GM18861 (cell line): ENCODE results near the gene ATG9B.
"Not testable (repeated sequence)": the region's sequence is repeated elsewhere in the genome, so short reads cannot be mapped to it uniquely, and the experiment has no call there.

Experiments used
- ATAC-seq: cut with Tn5 transposase; IDR thresholded peaks from one replicate; pipeline ENCODE4 v1.9.1; 2021; ENCODE audit not compliant: unreplicated experiment

The ATG9B gene

GRCh38 chr7:151059367-151060112, 35.2 kb upstream of the ATG9B start, which contains the start of gene SLC4A2:
Gene SLC4A2 (plus strand): TSS chr7:151059589. CDS start chr7:151061988, 2,399 bp downstream.
- peak; percentile 22 for ATAC-seq

GRCh38 chr7:151058781-151059366, 34.6 kb upstream of the ATG9B start:
- no peak for ATAC-seq

- peak; percentile 87 for ATAC-seq
Observed at GRCh38 chr7:151057989-151058780, 33.9 kb upstream of the ATG9B start.

GRCh38 chr7:151057506-151057988, 33.3 kb upstream of the ATG9B start, which contains the start of gene CDK5:
Gene CDK5 (minus strand): TSS chr7:151057897. CDS start chr7:151057848, 49 bp downstream.
- peak; percentile 2 for ATAC-seq

GRCh38 chr7:151056666-151057505, 32.6 kb upstream of the ATG9B start:
- no peak for ATAC-seq

GRCh38 chr7:151056283-151056665, 32.0 kb upstream of the ATG9B start:
- no peak for ATAC-seq

GRCh38 chr7:151053751-151054150, 29.5 kb upstream of the ATG9B start:
- ATAC-seq: no peak

- no peak for ATAC-seq
Observed at GRCh38 chr7:151053096-151053495, 28.8 kb upstream of the ATG9B start.

- ATAC-seq: no peak
Observed at GRCh38 chr7:151051108-151051507, 26.8 kb upstream of the ATG9B start.

- no peak for ATAC-seq
Observed at GRCh38 chr7:151048911-151049463, 24.7 kb upstream of the ATG9B start.

GRCh38 chr7:151047976-151048815, 23.9 kb upstream of the ATG9B start, which contains the start of gene ASIC3:
Gene ASIC3 (plus strand): TSS chr7:151048531. CDS start chr7:151048886, 355 bp downstream.
- ATAC-seq: no peak

- ATAC-seq: no peak
Observed at GRCh38 chr7:151046603-151047573, 22.6 kb upstream of the ATG9B start.

GRCh38 chr7:151045967-151046366, 21.7 kb upstream of the ATG9B start:
- ATAC-seq: no peak

- no peak for ATAC-seq
Observed at GRCh38 chr7:151045262-151045661, 21.0 kb upstream of the ATG9B start.

- ATAC-seq: no peak
Observed at GRCh38 chr7:151043959-151044358, 19.7 kb upstream of the ATG9B start.

- ATAC-seq: not testable (repeated sequence)
Observed at GRCh38 chr7:151043449-151043848, 19.2 kb upstream of the ATG9B start.

GRCh38 chr7:151040616-151041375, 16.5 kb upstream of the ATG9B start:
- no peak for ATAC-seq
